Kasumi-1 (cell line): Measurements from ENCODE around the gene CHST1.

ENCODE experiments used
- DNase-seq, 2 experiments: peaks; one replicate each; lab custom pipeline; 2025; lab: John Stamatoyannopoulos, UW

CHST1 gene

DNA sequence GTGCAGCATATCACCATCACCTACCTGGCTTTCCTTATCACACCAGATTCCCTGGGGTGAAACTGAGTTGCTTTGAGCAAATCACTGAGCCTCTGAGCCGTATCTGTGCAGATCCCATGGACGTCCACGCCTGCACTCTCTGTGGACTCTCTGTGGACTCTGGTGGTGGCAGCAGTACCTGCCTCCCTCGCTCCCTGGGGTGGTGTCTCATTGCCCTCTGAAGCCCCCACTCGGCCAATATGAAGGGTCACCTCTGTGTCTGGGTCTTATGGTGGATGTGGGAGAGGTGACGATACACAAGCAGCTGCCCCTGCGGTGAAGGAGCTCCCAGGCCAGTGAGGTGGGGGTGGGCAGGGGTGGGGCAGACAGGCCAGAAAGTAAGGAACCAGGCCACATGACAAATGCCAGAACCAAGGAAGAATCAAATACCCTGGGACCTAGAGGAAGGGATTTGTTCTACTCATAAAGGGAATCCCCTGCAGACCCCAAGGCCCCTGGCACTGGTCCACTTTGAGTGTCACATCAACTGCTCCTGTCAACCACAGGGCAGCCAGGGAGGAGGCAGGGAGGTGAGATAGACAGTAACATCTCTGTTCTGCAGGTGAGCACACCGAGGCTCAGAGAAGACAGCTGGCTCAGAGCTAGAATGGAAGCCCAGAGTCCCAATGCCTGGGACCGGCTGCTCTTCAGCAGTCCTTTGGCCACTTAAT lies 9.2 kb upstream of the CHST1 start:
- no peak for DNase-seq

- no peak for DNase-seq
These were observed 8.0 kb upstream of the CHST1 start for GRCh38 chr11:45673441-45673840.

DNA sequence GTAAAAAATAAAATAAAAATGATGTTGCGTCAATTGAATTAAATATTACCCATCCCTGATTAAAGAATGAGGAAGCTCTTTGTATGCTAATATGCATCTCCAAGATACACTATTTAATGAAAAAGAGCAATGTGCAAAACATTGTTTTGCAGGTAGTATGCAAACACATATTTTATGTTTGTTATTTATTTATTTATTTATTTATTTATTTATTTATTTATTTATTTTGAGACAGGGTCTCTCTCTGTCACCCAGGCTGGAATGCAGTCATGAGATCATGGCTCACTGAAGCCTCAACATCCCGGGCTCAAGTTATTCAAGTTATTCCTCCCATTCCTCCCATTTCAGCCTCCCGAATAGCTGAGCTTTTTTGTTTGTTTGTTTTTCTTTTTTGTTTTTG lies 7.2 kb upstream of the CHST1 start:
- DNase-seq = no peak

GRCh38 chr11:45671246-45672171 lies 6.1 kb upstream of the CHST1 start:
- no peak for DNase-seq

DNA sequence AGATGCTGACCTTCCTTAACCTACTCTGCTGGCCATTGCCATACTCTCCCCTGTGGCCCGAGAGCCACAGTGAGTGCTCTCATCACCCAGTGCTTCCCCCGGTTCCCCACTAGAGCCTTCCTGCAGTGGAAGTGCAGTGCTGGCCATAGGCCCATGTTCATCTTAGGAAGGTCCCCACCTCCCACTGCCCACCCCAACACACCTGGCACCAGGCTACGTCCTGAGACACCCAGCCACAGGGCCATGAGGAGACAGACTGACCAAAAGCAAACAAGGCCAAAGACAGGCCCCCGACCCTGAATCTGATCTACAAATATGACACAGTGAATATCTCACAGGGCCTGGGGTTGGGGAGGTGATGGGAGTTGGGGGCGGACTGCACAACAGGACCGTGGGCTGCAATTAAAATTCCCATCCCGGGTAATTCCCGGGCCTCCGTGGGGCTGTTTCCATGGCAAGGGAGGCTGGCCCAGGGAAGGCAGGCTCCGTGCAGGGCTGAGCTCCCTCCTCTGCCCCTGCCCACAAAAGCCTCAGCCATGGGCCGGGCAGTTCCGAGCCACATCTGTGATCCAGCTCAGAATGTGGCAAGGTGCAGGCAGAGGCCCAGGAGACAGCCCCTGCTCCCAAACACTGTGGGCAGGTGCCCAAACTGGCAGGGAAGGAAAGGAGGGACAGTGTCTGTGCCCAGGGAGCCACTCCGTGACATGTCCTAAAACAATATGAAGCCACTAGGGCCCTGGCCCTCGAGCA lies 5.1 kb upstream of the CHST1 start:
- DNase-seq = no peak

- no peak for DNase-seq
These were observed 4.5 kb upstream of the CHST1 start for GRCh38 chr11:45669956-45670355.

DNA sequence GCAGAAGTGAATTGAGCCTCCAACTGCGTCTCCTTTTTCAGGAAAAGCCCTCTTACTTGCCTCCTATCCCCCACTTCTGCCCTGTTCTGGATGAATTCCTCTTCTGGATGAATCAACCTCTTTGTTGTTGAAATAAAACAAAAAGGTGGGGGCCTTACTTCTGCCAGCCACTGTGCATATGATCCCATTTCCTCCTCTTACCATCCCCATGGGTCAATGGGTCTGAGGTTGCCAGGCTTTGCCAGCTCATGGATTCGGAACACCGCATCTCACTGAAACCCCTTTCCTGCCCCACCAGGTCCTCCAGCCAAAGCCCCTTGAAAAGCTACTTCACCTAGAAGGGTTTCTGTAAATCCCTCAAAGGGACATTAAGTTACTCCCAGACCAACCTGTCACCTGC lies 3.7 kb upstream of the CHST1 start:
- no peak for DNase-seq

GRCh38 chr11:45667929-45668680 lies 2.7 kb upstream of the CHST1 start:
- DNase-seq = no peak

- DNase-seq = no peak
These were observed 1.5 kb upstream of the CHST1 start for GRCh38 chr11:45666648-45667642.

- peak in 1 of 2 experiments; percentile 5 for DNase-seq
These were observed 668 bp upstream of the CHST1 start for GRCh38 chr11:45665933-45666647.

- no peak for DNase-seq
These were observed 831 bp downstream of the CHST1 start for GRCh38 chr11:45664376-45665205.

DNA sequence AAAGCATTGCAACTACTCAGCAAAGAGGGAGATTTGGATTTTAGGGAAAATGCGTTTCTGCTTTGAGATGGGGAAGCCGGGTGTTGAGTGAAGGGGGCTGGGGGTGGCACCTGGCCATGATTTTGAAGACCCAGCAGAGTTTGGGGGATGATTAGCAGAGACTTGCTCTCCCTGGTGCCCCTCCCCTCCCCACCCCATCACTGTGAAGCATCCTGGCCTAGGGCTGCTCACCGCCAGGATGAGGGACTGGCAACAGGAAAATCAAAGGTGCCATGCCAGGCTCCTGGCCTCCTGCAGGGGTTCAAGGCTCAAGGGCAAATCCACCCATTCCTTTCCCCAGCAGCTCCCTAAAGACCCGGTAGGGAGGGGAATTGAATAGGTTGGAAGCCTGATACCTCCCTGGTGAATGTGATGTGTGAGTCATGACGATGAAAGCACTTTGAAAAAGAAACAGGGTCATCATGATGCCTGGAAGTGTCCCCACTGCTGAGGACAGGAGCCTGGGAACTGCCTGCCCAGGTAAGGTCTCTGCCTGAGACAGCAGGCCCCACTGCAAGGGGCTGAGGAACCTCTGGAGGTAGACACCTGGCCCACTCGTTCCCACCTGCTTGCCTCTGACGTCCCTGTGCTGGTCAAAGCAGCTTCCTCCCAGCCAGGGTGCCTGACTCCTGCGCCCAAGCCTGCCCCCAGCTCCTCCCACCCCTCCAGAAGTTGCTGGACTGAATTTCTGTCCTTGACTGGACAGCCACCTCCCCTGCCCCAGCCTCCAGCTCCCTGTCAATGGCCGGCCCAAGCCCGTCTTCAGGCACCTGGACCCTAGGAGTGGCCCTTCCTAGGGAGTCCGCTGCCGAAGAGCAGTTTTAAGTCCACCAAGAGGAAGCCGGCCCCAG lies 1.7 kb downstream of the CHST1 start:
- DNase-seq = no peak

DNA sequence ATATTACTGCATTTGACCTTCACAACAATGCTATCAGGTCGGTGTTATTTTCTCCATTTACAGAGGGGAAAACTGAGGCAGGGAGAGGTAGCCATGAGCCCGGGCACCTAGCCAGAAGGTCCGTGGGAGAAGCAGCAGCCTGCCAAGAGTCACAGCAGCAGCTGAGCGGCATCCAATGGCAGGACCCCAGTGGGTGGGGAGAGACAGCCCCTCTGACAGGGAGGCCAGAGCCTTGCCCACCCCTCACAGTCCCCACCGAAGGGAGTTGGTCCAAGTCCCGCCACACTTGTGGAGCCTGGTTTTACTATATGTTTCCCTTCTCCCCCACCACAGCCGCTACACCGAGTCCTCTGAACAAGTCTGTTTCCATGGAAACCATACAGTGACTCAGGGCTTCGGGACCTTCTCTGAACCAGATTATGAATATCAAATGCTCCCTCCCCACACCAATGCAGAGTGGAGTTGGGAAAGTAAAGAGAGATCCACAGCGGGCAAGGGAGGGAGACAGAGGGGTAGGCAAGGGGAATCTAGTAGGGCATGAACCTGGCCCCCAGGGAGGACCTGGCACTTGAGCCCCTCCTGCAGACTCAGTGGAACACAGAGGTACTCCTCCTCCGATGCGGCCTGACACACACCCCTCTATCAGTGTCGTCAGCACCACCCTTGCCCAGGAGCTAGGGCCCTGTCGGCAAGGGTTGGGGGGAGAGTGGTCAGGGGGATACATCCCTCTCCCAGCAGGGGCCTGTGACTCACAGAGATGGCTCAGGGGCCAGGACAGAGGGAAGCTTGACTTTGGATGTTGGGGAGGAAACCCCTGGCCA lies 2.5 kb downstream of the CHST1 start:
- no peak for DNase-seq

- no peak for DNase-seq
These were observed 3.2 kb downstream of the CHST1 start for GRCh38 chr11:45662096-45662664.

- no peak for DNase-seq
These were observed 3.9 kb downstream of the CHST1 start for GRCh38 chr11:45661439-45662055.

DNA sequence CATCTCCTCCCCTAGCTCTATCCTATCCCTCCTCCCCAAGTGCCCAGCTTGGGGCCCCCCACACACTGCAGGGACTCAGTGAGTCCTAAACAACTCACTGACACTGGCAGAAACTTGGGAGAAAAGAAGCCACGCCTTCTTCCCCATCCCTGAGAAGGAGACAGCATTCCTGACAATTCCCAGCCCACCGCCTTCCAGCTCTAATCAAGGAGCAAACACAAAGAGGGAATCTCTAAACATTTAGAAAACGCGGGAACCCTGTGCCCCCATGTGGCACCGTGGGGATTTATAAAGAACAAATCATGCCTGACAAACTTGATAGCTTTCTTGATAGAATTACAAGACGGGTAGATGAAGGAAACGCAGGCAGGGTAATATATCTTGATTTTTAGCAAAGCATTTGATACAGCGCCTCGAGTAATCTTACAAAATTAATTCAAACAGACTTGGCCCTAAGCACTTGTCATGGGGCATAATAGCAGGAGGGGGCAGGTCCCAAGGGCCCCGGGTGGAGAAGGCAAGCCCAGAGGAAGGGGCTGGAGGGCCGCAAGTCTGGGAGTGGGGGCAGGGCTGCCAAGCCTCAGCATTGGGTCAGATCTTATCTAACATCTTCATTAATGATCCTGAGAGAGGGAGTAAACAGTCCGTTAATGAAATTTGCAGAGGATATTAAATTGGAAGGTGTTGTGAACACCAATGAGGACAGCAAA lies 4.5 kb downstream of the CHST1 start:
- no peak for DNase-seq
